Heart left ventricle (tissue), 16 donors: ENCODE data around the gene DAB2IP. TPM values are rescaled to one million over a fixed set of nuclear protein-coding genes. Genes with fewer than 3 reads are reported as not detected.

Source experiments
- ATAC-seq, 4 donors: fragments of 200-7000 bp; cut with Tn5 transposase; one replicate each; pipeline ENCODE4 v1.9.1; 2020 to 2022; ENCODE audit warnings: moderate library complexity in 4 of 4, mild to moderate bottlenecking in 3 of 4, moderate number of reproducible peaks in 1 of 4
- DNase-seq, 5 donors: peaks; one replicate each; pipeline ENCODE4 v3.0.0-alpha.2; 2020
- H3K27ac ChIP-seq, 12 donors: fragments of 200-600 bp; sonication (generic) in 4 of 12; one replicate each; pipeline versions ENCODE4 v1.5.0 to v1.8.0; 2016 to 2022; ENCODE audit warnings: mild to moderate bottlenecking in 2 of 12
- H3K27me3 ChIP-seq, 9 donors: fragments of 200-600 bp; sonication (generic) in 2 of 9; one replicate each; pipeline versions ENCODE4 v1.5.1 to v1.8.0; 2016 to 2022; ENCODE audit warnings: mild to moderate bottlenecking in 3 of 9
- H3K36me3 ChIP-seq, 9 donors: fragments of 200-600 bp; sonication (generic) in 2 of 9; one replicate each; pipeline versions ENCODE4 v1.5.0 to v1.8.0; 2018 to 2022; ENCODE audit warnings: mild to moderate bottlenecking in 2 of 9
- H3K4me1 ChIP-seq, 12 donors: fragments of 200-600 bp; sonication (generic) in 4 of 12; one replicate each; pipeline versions ENCODE4 v1.5.0 to v1.8.0; 2016 to 2022; ENCODE audit warnings: mild to moderate bottlenecking in 3 of 12
- H3K4me3 ChIP-seq, 12 donors: fragments of 200-600 bp; sonication (generic) in 4 of 12; one replicate each; pipeline versions ENCODE4 v1.5.0 to v1.8.0; 2017 to 2022; ENCODE audit warnings: mild to moderate bottlenecking in 9 of 12, moderate library complexity in 4 of 12
- H3K9me3 ChIP-seq, 12 donors: fragments of 200-600 bp; sonication (generic) in 4 of 12; one replicate each; pipeline versions ENCODE4 v1.5.0 to v1.8.0; 2016 to 2022; ENCODE audit warnings: mild to moderate bottlenecking in 1 of 12
- POLR2A ChIP-seq, 2 donors: fragments of 450-650 bp; IDR thresholded peaks; one replicate each; pipeline ENCODE4 v1.6.1; 2017; ENCODE audit warnings: antibody characterized with exemption in 2 of 2, mild to moderate bottlenecking in 2 of 2, moderate library complexity in 2 of 2
- WGBS, 4 donors: extraction: QIAGEN DNeasy Blood & Tissue Kit in 2 of 4; methylation state at CpG; one replicate each; pipeline versions ENCODE4 v1.1.5 to v1.1.7; 2013 to 2018; 5-methylcytosine and 5-hydroxymethylcytosine counted together
- intact Hi-C, 10 donors: fragments of 100-400 bp; cut with DNase I; formaldehyde crosslinking; loops; one replicate each; pipeline versions ENCODE4 v1.11.1 to v1.14.2; 2022
- polyA plus RNA-seq, 2 donors: library from polyadenylated mRNA; stranded (reverse); fragments of 200-250 nt; gene quantifications; one replicate each; pipeline ENCODE4 v1.2.3, GENCODE V29; 2013
- total RNA-seq, 9 donors: library from RNA; depleted of rRNA in 2 of 9; stranded (reverse); fragments of >200 nt in 2 of 9; fragmentation: NEBNext Ultra II Directional in 3 of 9; extraction: Animal tissue kit (Norgen Biotek cat#: 25700) in 3 of 9; gene quantifications; one replicate each; pipeline versions ENCODE4 v1.1.0 to v1.2.4, GENCODE V29; 2016 to 2023
- TF ChIP-seq, protein P1 (sequence below), 12 donors: fragments of 200-600 bp; sonication (generic) in 4 of 12; IDR thresholded peaks; one replicate each; pipeline versions ENCODE4 v1.5.0 to v1.8.0; 2018 to 2022; ENCODE audit warnings: antibody characterized with exemption in 12 of 12, mild to moderate bottlenecking in 5 of 12
- donor health status: ischemic (EF 13 %, LVEDD 7.1; RV severe dilation, severe dysfunction).
- donor health status: healthy with polysubstance abuse.
- donor health status: DM: no; HTN: yes; CAD: no.
- donor health status: DM: no; HTN: no; CAD: no.
- donor health status: ischemic (EF 25% LVEDD 6.9; RV normal size, moderate dysfunction).
- donor health status: ischemic (EF 25% LVEDD 5.7; RV mildly dilated, moderate dysfunction).
- donor health status: healthy.
- donor health status: DM: yes; HTN: yes; CAD: no.
- donor health status: ischemic (EF 35%, LVEDD 5.7; RV mildly dilated, moderate dysfunction).
- donor health status: nonischemic (EF 11% LVEDD 7.7; RV severe dilation, severe dysfunction).
- donor health status: DM: yes; HTN: yes; CAD: no.
- donor health status: PGD.
- donor health status: ischemic (EF 29% LVEDD 5.4; RV normal size, mild dysfunction).
- donor health status: nonischemic (EF 23%, LVEDD 6.1; RV moderate dilation, normal function).

DAB2IP gene
- total and polyA plus RNA-seq, 11 donors = 30.9 to 103 (median 52.6) TPM

- H3K27me3 ChIP-seq = no peaks in the 10 kb centered on the region
- ATAC-seq (no peak), DNase-seq (no peak)
- peaks cover 0 to 61% (median 26%) of the 10 kb centered on the region in 12 donors for H3K4me1 ChIP-seq
- no peak overlapping the region for H3K4me3 ChIP-seq
- intact Hi-C loops = loop anchor here in 2 of 10 donors (5.0 kb wide), 2 partner anchors 51 to 76 kb away; no protein-coding TSS in a partner anchor
- H3K27ac ChIP-seq = peak overlapping the region in 2 of 12 donors; percentile 71 to 76
- H3K36me3 ChIP-seq = peaks cover 10 to 83% (median 54%) of the 10 kb centered on the region in 9 donors
- WGBS, 4 donors = 86 to 93% (median 89%) methylated on average over 6 to 8 of the region's 8 CpGs
- TF ChIP-seq POLR2A (IDR thresholded peaks at IDR 0.05) = no peak
- TF ChIP-seq, protein P1, sequence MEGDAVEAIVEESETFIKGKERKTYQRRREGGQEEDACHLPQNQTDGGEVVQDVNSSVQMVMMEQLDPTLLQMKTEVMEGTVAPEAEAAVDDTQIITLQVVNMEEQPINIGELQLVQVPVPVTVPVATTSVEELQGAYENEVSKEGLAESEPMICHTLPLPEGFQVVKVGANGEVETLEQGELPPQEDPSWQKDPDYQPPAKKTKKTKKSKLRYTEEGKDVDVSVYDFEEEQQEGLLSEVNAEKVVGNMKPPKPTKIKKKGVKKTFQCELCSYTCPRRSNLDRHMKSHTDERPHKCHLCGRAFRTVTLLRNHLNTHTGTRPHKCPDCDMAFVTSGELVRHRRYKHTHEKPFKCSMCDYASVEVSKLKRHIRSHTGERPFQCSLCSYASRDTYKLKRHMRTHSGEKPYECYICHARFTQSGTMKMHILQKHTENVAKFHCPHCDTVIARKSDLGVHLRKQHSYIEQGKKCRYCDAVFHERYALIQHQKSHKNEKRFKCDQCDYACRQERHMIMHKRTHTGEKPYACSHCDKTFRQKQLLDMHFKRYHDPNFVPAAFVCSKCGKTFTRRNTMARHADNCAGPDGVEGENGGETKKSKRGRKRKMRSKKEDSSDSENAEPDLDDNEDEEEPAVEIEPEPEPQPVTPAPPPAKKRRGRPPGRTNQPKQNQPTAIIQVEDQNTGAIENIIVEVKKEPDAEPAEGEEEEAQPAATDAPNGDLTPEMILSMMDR (IDR thresholded peaks at IDR 0.05) = no peak
- peaks cover 0 to 5% (median 0%) of the 10 kb centered on the region in 12 donors for H3K9me3 ChIP-seq
Observed at GRCh38 chr9:121781145-121781548, 129.7 kb downstream of the DAB2IP start.

DNA sequence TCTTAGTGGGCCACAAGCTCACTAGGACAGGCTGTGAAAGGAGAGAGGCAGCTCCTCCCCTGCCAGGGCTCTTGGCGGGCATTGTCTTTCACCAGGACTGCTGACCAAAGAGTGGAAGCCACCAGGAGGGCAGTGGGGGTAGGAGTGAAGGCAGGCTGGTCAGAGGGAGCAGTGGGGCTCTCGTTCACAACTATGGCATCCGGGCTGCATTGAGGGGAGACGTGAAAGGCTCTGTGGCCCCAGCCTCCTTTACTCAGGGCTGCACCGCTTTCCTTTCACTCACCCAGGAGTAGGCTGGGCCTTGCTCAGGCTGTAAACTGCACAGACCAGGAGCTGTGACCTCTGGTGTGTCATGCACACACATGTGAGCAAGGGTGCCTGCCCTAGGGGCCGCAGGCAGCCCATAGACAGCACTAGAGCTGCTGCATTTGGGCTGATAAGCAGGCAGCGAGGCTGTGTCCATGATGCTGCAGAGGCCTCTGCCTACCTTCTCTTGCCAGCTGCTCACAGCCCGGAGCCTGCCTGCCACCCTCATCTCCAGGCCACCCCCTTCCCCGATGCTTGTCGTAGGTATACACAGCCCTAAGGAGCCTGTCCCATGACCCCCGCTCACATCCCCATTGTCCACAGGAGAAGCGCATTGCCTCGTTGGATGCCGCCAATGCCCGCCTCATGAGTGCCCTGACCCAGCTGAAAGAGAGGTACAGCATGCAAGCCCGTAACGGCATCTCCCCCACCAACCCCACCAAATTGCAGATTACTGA lies 130.4 kb downstream of the DAB2IP start:
- no peak for TF ChIP-seq POLR2A (IDR thresholded peaks at IDR 0.05)
- TF ChIP-seq, protein P1 (IDR thresholded peaks at IDR 0.05) = no peak
- 92 to 95% (median 94%) methylated on average over 16 to 17 of the region's 17 CpGs for WGBS, 4 donors
- Histone ChIP-seq H3K27ac (peak overlapping the region in 1 of 12 donors; percentile 11), H3K4me1 (peaks cover 0 to 54% (median 26%) of the 10 kb centered on the region in 12 donors), H3K27me3 (no peaks in the 10 kb centered on the region), H3K4me3 (no peak overlapping the region), H3K9me3 (peaks cover 0 to 5% (median 0%) of the 10 kb centered on the region in 12 donors), H3K36me3 (peaks cover 9 to 76% (median 49%) of the 10 kb centered on the region in 9 donors)
- DNase-seq = peak in 2 of 5 donors; percentile 5 to 14
- intact Hi-C loops = loop anchor here in 2 of 10 donors (5.0 kb wide), 2 partner anchors 50 to 75 kb away; no protein-coding TSS in a partner anchor
- no peak for ATAC-seq

DNA sequence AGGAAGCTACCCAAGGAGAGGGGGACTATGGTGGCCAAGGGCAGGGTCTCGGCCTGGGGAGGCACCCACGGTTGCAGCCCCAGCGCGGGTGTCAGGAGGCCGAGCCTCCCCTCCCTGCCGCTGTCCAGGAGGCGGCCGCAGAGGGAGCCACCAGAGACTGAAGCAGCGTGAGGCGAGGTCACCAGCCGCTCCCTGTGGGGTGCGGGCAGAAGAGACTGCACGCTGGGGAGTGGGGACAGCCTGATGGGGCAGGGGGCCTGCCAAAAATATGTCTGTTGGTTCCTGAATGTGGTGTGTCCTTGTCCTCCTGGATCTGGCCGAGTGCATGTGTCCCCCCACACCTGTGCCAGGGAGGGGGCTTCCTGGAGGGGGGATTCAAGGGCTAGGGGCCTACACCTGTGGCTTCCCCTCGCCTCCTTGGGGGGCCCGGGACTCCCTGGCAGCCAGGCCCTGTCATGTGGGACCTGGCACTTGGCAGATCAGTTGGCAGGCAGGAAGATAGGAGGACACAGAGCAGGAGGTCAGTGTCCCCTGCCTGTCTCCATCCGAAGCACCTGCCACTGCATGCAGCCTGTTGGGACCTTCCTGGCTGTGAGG lies 131.2 kb downstream of the DAB2IP start:
- H3K4me1 ChIP-seq = peaks cover 0 to 53% (median 26%) of the 10 kb centered on the region in 12 donors
- H3K27ac ChIP-seq = no peak overlapping the region
- WGBS, 4 donors = 84 to 87% (median 85%) methylated on average over 16 to 17 of the region's 17 CpGs
- intact Hi-C loops = loop anchor here in 2 of 10 donors (5.0 kb wide), 2 partner anchors 50 to 75 kb away; no protein-coding TSS in a partner anchor
- DNase-seq = peak in 2 of 5 donors; percentile 14 to 21
- TF ChIP-seq, protein P1 (IDR thresholded peaks at IDR 0.05) = no peak
- TF ChIP-seq POLR2A (IDR thresholded peaks at IDR 0.05) = no peak
- H3K9me3 ChIP-seq = peaks cover 0 to 5% (median 0%) of the 10 kb centered on the region in 12 donors
- no peaks in the 10 kb centered on the region for H3K27me3 ChIP-seq
- no peak overlapping the region for H3K4me3 ChIP-seq
- ATAC-seq = no peak
- H3K36me3 ChIP-seq = peaks cover 9 to 68% (median 48%) of the 10 kb centered on the region in 9 donors

- DNase-seq (no peak), ATAC-seq (no peak)
- intact Hi-C loops = loop anchor here in 2 of 10 donors (5.0 kb wide), 2 partner anchors 49 to 74 kb away; no protein-coding TSS in a partner anchor
- peaks cover 0 to 48% (median 25%) of the 10 kb centered on the region in 12 donors for H3K4me1 ChIP-seq
- no peak overlapping the region for H3K4me3 ChIP-seq
- H3K36me3 ChIP-seq = peaks cover 9 to 63% (median 48%) of the 10 kb centered on the region in 9 donors
- H3K27ac ChIP-seq = no peak overlapping the region
- 74 to 83% (median 77%) methylated on average over 2 of the region's 2 CpGs for WGBS, 4 donors
- H3K27me3 ChIP-seq = no peaks in the 10 kb centered on the region
- TF ChIP-seq, protein P1 (IDR thresholded peaks at IDR 0.05) = no peak
- peaks cover 0 to 1% (median 0%) of the 10 kb centered on the region in 12 donors for H3K9me3 ChIP-seq
Observed at GRCh38 chr9:121783111-121783510, 131.7 kb downstream of the DAB2IP start.
